Spleen (tissue), 7 donors: ENCODE results near the gene DGKH.

Source experiments
- CTCF ChIP-seq, 11 experiments: fragments of 200-600 bp in 7 of 11; fragments of 450-650 bp in 4 of 11; sonication (generic) in 4 of 11; IDR thresholded peaks in 8 of 11; conservative IDR thresholded peaks in 3 of 11; 1 replicate in 7 of 11; 2 replicates in 4 of 11; pipeline versions ENCODE4 v1.4.0 to v1.8.0; 2016 to 2021; ENCODE audit warnings: antibody characterized with exemption in 11 of 11, inconsistent platforms in 4 of 11, mild to moderate bottlenecking in 1 of 11
- POLR2A ChIP-seq, 3 donors: fragments of 450-650 bp; IDR thresholded peaks; one replicate each; pipeline ENCODE4 v1.5.1; 2017; ENCODE audit warnings: antibody characterized with exemption in 3 of 3, mild to moderate bottlenecking in 1 of 3
- POLR2AphosphoS5 ChIP-seq, 3 donors: sonication (generic); formaldehyde crosslinking; IDR thresholded peaks; one replicate each; pipeline ENCODE4 v1.5.1; 2017; ENCODE audit warnings: antibody characterized with exemption in 3 of 3
- donor health status: DM: no; HTN: no; CAD: no; lungs with moderate emphysema.
- donor health status: DM: no; HTN: no; CAD: no.
- donor health status: DM: no; HTN: no; CAD: no.

GRCh38 chr13:42099962-42100675, 51.7 kb downstream of the DGKH start:
- TF ChIP-seq CTCF (IDR thresholded peaks at IDR 0.05 in 8 of 11, conservative IDR thresholded peaks at IDR 0.05 in 3 of 11), result no peak
- TF ChIP-seq POLR2A (IDR thresholded peaks at IDR 0.05), result no peak
- no peak for TF ChIP-seq POLR2AphosphoS5 (IDR thresholded peaks at IDR 0.05)
